Ectodermal cell (in vitro differentiated cells): ENCODE data around the gene ARID1A.

Source experiments
- H3K27ac ChIP-seq: 2 replicates; pipeline ENCODE4 v1.7.0; 2013; ENCODE audit warnings: mild to moderate bottlenecking, low read depth, low read length; ENCODE audit not compliant: insufficient read depth, poor library complexity, severe bottlenecking
- H3K27me3 ChIP-seq: 2 replicates; pipeline ENCODE4 v1.7.0; 2013; ENCODE audit warnings: mild to moderate bottlenecking, low read length; ENCODE audit not compliant: insufficient read depth, control insufficient read depth, poor library complexity, severe bottlenecking
- H3K36me3 ChIP-seq: one replicate; pipeline ENCODE4 v1.7.0; 2013; ENCODE audit warnings: low read length; ENCODE audit not compliant: control insufficient read depth, insufficient read depth
- H3K4me1 ChIP-seq: one replicate; pipeline ENCODE4 v1.7.0; 2013; ENCODE audit warnings: low read length; ENCODE audit not compliant: control insufficient read depth, insufficient read depth
- H3K4me3 ChIP-seq: 2 replicates; pipeline ENCODE4 v1.7.0; 2013; ENCODE audit warnings: low read depth, low read length, control low read depth; ENCODE audit not compliant: insufficient read depth
- H3K9me3 ChIP-seq: 2 replicates; pipeline ENCODE4 v1.7.0; 2013; ENCODE audit warnings: mild to moderate bottlenecking, low read length, moderate library complexity; ENCODE audit not compliant: control insufficient read depth
- WGBS, 2 experiments: methylation state at CpG; one replicate each; pipeline ENCODE4 v1.1.7; 2013; ENCODE audit warnings: missing lambda C conversion rate in 2 of 2; 5-methylcytosine and 5-hydroxymethylcytosine counted together

ARID1A gene

DNA sequence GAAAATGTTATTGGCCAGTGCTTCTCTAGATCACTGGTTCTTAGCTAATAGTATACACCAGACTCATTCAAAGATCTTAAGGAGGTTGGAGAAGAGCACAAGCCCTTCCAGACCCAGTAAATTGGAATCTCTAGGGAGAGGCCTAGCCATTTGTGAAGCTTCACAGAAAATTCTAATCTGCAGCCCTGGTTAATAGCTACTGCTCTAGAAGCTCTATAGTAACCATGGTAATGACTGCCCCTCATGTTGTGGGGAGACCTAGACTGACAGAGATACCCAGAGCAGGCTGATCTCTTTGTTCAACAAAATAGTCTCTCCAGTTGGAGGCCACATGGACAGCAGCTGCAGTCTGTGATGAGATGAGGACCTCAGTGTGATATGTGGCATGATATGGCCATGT is 31.7 kb downstream of the ARID1A start:
- Histone ChIP-seq H3K4me3 (no peak overlapping the region), H3K4me1 (peaks cover 40% of the 10 kb centered on the region), H3K27me3 (no peaks in the 10 kb centered on the region), H3K36me3 (peaks cover 30% of the 10 kb centered on the region), H3K9me3 (no peaks in the 10 kb centered on the region), H3K27ac (no peak overlapping the region)

DNA sequence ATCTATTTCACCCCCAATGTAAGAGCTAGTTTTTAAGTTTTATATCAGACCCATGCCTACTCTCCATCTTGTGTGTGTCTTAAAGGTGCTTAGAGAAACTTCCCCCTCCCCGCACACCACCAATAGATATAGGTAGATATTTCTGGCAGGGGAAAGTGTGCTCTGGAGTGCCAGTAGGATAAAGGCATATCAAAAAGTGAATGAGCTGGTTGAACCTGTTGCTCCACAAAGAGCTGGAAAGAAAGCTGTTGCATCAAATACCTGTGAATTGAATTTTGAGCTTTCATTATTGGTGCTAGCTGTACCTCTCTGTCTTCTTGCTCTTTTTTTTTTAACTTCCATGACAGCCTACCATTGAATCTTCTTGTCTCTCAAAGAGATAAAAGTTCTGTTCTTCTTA is 32.8 kb downstream of the ARID1A start:
- no peak overlapping the region for H3K27ac ChIP-seq
- peaks cover 42% of the 10 kb centered on the region for H3K36me3 ChIP-seq

DNA sequence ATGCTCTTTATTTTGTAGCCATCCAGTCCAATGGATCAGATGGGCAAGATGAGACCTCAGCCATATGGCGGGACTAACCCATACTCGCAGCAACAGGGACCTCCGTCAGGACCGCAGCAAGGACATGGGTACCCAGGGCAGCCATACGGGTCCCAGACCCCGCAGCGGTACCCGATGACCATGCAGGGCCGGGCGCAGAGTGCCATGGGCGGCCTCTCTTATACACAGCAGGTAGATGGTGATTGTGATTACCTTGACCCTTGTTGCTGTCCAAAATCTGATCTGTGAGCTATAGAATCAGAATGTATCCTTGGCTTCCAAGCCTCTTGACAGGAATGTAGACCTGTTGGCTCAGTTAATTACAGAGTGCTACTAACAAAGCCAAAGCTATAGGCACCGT is 33.8 kb downstream of the ARID1A start:
- peaks cover 21% of the 10 kb centered on the region for H3K4me1 ChIP-seq
- H3K27me3 ChIP-seq, result no peaks in the 10 kb centered on the region
- 97% methylated on average over 12 of the region's 12 CpGs for WGBS, 2 experiments
- H3K9me3 ChIP-seq, result no peaks in the 10 kb centered on the region
- H3K4me3 ChIP-seq, result no peak overlapping the region
- H3K36me3 ChIP-seq, result peaks cover 50% of the 10 kb centered on the region
- no peak overlapping the region for H3K27ac ChIP-seq

More for the DNA sequence above, 32.8 kb downstream of the ARID1A start:
- no peaks in the 10 kb centered on the region for H3K9me3 ChIP-seq
- H3K27me3 ChIP-seq, result no peaks in the 10 kb centered on the region
- peaks cover 30% of the 10 kb centered on the region for H3K4me1 ChIP-seq
- WGBS, 2 experiments, result 80% methylated on average over 1 of the region's 1 CpG; no CpG with 5 or more reads in 1 of the 2 experiments
- H3K4me3 ChIP-seq, result no peak overlapping the region

DNA sequence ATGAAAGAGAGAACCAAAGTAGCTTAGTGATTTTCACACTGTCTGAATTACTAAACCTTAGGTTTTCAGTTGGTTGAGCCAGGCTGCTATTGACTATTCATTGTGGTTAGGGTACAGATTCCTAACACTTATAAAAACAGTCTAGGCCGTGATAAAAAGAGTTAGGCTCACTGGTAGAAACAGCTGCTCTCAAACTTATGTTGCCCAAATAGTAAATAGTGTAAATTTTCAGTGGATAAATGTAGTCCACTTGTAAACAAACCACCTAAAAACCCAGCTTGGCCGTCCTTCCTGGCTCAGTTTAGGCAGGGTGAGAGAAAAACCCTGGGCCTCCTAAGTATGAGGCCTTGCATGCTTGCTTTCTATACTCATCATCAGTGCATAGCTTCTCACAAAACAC is 34.9 kb downstream of the ARID1A start:
- Histone ChIP-seq H3K27ac (no peak overlapping the region), H3K9me3 (no peaks in the 10 kb centered on the region), H3K4me3 (no peak overlapping the region), H3K36me3 (peaks cover 60% of the 10 kb centered on the region), H3K27me3 (no peaks in the 10 kb centered on the region), H3K4me1 (peaks cover 14% of the 10 kb centered on the region)
- WGBS, 2 experiments, result 96% methylated on average over 1 to 2 of the region's 2 CpGs

DNA sequence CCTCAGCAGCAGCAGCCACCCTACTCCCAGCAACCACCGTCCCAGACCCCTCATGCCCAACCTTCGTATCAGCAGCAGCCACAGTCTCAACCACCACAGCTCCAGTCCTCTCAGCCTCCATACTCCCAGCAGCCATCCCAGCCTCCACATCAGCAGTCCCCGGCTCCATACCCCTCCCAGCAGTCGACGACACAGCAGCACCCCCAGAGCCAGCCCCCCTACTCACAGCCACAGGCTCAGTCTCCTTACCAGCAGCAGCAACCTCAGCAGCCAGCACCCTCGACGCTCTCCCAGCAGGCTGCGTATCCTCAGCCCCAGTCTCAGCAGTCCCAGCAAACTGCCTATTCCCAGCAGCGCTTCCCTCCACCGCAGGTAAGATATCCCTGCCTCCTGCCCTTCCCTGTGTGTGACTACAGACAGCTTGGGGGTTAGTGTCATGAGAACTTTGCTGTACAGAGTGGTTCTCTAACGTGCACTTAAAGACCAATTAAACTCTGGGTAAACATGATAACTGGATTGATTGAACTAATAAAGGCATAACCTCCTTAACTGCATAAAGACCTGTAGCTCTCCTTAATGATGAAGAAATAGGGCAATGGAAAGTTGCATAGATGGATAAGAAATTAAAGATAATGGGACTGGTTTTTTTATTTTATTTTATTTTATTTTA is 35.6 kb downstream of the ARID1A start:
- Histone ChIP-seq H3K27me3 (no peaks in the 10 kb centered on the region), H3K4me1 (peaks cover 8% of the 10 kb centered on the region), H3K4me3 (no peak overlapping the region), H3K36me3 (peaks cover 65% of the 10 kb centered on the region), H3K9me3 (no peaks in the 10 kb centered on the region), H3K27ac (no peak overlapping the region)
- 94 to 95% methylated on average over 11 of the region's 11 CpGs for WGBS, 2 experiments

DNA sequence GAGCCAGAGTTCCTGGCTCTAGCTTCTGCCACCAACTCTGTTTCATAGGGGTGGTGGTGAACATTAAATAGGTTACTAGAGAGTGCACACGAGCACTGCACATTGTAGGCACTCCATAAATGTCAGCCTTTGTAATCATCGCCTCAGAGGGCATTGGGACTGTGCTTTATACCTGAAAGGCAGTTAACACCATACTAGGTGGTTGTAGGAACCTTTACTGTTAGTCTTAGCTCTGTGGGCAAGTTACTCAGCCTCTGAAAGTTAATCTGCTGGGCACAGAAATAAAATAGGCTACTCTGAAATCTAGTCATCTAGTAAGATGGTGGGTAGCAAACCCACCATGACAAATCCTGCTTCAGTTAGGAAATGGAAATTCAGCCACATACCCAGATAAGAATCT is 37.6 kb downstream of the ARID1A start:
- Histone ChIP-seq H3K4me3 (no peak overlapping the region), H3K27me3 (no peaks in the 10 kb centered on the region), H3K9me3 (no peaks in the 10 kb centered on the region), H3K36me3 (peaks cover 76% of the 10 kb centered on the region), H3K4me1 (no peaks in the 10 kb centered on the region), H3K27ac (no peak overlapping the region)
- WGBS, 2 experiments, result 97 to 100% methylated on average over 2 of the region's 2 CpGs

DNA sequence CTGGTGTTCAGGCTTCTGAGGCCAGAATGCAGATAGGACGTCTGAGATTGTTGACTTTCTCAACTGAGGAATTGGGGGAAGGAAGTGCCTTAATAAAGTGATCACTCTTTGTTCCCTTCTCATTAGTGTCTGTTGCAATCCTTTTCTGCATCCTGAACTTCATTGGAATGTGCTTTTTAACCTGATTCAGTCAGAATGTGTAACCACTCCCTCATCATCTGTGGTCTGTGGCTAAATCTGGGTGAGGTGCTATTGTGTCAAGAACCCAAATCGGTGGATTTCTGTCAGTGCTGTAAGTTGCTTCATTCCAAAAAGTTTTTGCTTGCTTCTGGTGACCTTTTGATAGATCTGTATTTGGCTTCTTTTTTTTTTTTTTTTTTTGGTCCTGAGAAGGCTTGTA is 38.2 kb downstream of the ARID1A start:
- WGBS, 2 experiments, result 92 to 96% methylated on average over 2 of the region's 2 CpGs
- Histone ChIP-seq H3K27me3 (no peaks in the 10 kb centered on the region), H3K4me1 (no peaks in the 10 kb centered on the region), H3K4me3 (no peak overlapping the region), H3K27ac (no peak overlapping the region), H3K9me3 (no peaks in the 10 kb centered on the region), H3K36me3 (peaks cover 76% of the 10 kb centered on the region)

DNA sequence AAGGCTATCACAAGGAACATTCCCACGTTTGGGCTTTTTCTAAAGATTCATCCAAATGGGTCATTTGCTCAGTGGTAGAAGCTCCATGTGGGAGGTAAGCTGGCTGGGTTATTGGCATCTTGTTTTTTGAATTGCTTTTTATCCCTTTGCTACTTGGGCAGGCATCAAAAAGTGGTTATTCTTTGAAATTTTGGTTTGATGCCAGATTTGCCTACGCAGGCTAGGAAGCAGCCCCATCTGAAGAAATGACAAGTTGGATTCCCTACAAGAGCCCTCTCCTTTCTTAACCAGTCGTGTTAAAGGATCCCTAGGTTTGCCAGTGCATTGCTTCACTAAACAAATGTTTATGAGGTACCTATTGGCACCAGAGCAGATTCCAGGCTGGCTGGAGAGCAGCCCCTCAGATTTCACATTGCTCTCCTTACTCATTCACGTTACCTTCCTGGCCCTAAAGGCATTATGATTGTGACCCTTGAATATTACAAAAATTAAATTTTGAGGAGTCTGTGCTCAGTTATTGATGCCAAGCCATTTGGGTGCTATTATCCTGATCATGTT is 38.8 kb downstream of the ARID1A start:
- peaks cover 77% of the 10 kb centered on the region for H3K36me3 ChIP-seq
- 92 to 98% methylated on average over 3 to 4 of the region's 4 CpGs for WGBS, 2 experiments

DNA sequence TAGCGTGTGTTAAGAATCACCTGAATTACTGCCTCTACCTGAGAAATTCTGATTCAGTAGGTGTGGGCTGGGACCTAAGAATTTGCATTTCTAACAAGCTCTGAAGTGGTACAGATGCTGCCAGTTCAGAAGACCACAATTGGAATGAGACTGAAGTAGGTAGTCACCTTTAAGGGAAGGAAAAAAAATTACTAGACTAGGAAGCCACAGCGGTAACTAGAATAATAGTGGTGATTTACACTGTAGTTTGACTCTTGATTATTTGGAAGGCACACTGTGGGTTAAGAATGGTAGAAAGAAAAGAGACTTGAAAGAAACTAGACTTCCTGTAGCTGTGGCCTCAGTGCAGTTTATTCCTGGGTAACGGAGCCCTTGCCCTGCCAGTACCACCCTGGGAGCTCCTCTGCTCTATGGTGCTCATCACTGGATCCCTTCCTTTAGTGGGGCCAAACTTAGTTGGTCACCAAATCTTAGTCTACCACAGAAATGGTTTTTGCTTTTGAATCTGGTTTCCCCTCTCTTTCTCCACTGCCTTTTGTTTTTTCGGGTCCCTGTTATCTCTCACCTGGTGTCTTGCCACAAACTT is 43.6 kb downstream of the ARID1A start:
- H3K27me3 ChIP-seq, result no peaks in the 10 kb centered on the region
- H3K27ac ChIP-seq, result no peak overlapping the region
- no peaks in the 10 kb centered on the region for H3K9me3 ChIP-seq
- no peaks in the 10 kb centered on the region for H3K4me1 ChIP-seq
- no peak overlapping the region for H3K4me3 ChIP-seq
- whole genome bisulfite sequencing, 2 experiments, result 93 to 94% methylated on average over 4 of the region's 4 CpGs
- H3K36me3 ChIP-seq, result peaks cover 75% of the 10 kb centered on the region

More for the DNA sequence above, 38.8 kb downstream of the ARID1A start:
- H3K9me3 ChIP-seq, result no peaks in the 10 kb centered on the region
- H3K4me1 ChIP-seq, result no peaks in the 10 kb centered on the region
- H3K27me3 ChIP-seq, result no peaks in the 10 kb centered on the region
- H3K4me3 ChIP-seq, result no peak overlapping the region
- H3K27ac ChIP-seq, result no peak overlapping the region

DNA sequence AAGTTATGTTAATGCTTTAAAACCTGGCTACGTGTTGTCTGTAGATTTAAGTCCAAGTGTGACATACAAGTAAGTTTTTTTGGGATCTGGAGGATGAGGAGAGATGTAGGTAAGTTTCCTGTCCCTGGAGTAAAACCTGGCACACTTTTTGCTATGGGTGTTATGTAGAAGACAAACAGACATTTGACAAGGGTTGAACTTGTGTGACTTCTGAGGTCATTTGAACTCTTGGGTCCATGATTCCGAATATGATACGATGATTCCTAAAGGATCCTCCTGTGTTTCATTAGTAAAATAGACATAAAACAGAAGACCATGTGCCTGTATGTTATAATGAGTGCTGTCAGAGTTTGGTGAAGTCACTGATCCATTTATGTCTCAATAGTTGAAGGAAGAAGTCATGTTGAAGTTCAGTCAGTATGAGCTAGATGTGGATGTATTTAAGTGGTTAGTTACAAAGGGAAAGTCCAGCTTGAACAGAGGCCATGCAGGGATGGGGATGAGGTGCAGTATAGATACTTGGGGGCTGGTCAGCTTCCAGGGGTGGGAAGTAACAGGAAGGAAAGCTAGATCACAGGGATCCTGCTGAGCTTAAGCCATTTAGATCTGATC is 44.3 kb downstream of the ARID1A start:
- Histone ChIP-seq H3K27ac (no peak overlapping the region), H3K4me1 (no peaks in the 10 kb centered on the region)

More for the DNA sequence above, 44.3 kb downstream of the ARID1A start:
- H3K4me3 ChIP-seq, result no peak overlapping the region
- H3K36me3 ChIP-seq, result peaks cover 75% of the 10 kb centered on the region
- no peaks in the 10 kb centered on the region for H3K9me3 ChIP-seq
- 90 to 95% methylated on average over 3 of the region's 3 CpGs for WGBS, 2 experiments
- H3K27me3 ChIP-seq, result no peaks in the 10 kb centered on the region
